Heart right ventricle (tissue), 16 donors: ENCODE data around the gene ASB5. TPM values are rescaled to one million over a fixed set of nuclear protein-coding genes. Genes with fewer than 3 reads are reported as not detected.

Source experiments
- ATAC-seq, 8 donors: fragments of 200-7000 bp; cut with Tn5 transposase; one replicate each; pipeline ENCODE4 v1.9.1; 2020; ENCODE audit warnings: mild to moderate bottlenecking in 8 of 8, moderate library complexity in 8 of 8, moderate number of reproducible peaks in 1 of 8
- DNase-seq, 2 donors: peaks; one replicate each; pipeline ENCODE4 v3.0.0-alpha.2; 2020
- H3K27ac ChIP-seq, 10 donors: fragments of 200-600 bp; sonication (generic) in 2 of 10; one replicate each; pipeline versions ENCODE4 v1.5.0 to v1.8.0; 2020 to 2022; ENCODE audit warnings: mild to moderate bottlenecking in 3 of 10
- H3K27me3 ChIP-seq, 7 donors: fragments of 200-600 bp; one replicate each; pipeline ENCODE4 v1.8.0; 2021 to 2022; ENCODE audit warnings: mild to moderate bottlenecking in 2 of 7
- H3K36me3 ChIP-seq, 9 donors: fragments of 200-600 bp; sonication (generic) in 1 of 9; one replicate each; pipeline versions ENCODE4 v1.5.0 to v1.8.0; 2020 to 2022; ENCODE audit warnings: mild to moderate bottlenecking in 2 of 9
- H3K4me1 ChIP-seq, 9 donors: fragments of 200-600 bp; sonication (generic) in 1 of 9; one replicate each; pipeline versions ENCODE4 v1.5.0 to v1.8.0; 2020 to 2022; ENCODE audit warnings: mild to moderate bottlenecking in 4 of 9
- H3K4me3 ChIP-seq, 10 donors: fragments of 200-600 bp; sonication (generic) in 2 of 10; one replicate each; pipeline versions ENCODE4 v1.5.0 to v1.8.0; 2020 to 2022; ENCODE audit warnings: mild to moderate bottlenecking in 7 of 10, moderate library complexity in 2 of 10
- H3K9me3 ChIP-seq, 11 donors: fragments of 200-600 bp in 10 of 11; sonication (generic) in 2 of 11; one replicate each; pipeline versions ENCODE4 v1.5.0 to v1.8.0; 2013 to 2022; ENCODE audit warnings: mild to moderate bottlenecking in 2 of 11, control low read depth in 1 of 11, moderate library complexity in 1 of 11
- CTCF ChIP-seq, 9 donors: fragments of 200-600 bp; sonication (generic) in 2 of 9; IDR thresholded peaks; one replicate each; pipeline versions ENCODE4 v1.5.0 to v1.8.0; 2021 to 2022; ENCODE audit warnings: antibody characterized with exemption in 9 of 9, mild to moderate bottlenecking in 5 of 9, moderate library complexity in 1 of 9
- WGBS, 2 donors: extraction: QIAGEN DNeasy Blood & Tissue Kit; methylation state at CpG; one replicate each; pipeline ENCODE4 v1.1.7; 2013; ENCODE audit warnings: inconsistent platforms in 1 of 2; 5-methylcytosine and 5-hydroxymethylcytosine counted together
- intact Hi-C, 10 donors: fragments of 100-400 bp; cut with DNase I; formaldehyde crosslinking; loops; one replicate each; pipeline versions ENCODE4 v1.11.1 to v1.14.2; 2022
- polyA plus RNA-seq, 2 donors: library from polyadenylated mRNA; stranded (reverse); fragments of 200-250 nt; gene quantifications; one replicate each; pipeline ENCODE4 v1.2.3, GENCODE V29; 2013
- total RNA-seq, 10 donors: library from RNA; stranded (reverse); fragmentation: NEBNext Ultra II Directional in 3 of 10; extraction: Animal tissue kit (Norgen Biotek cat#: 25700) in 3 of 10; gene quantifications; one replicate each; pipeline versions ENCODE4 v1.2.1 to v1.2.4, GENCODE V29; 2021 to 2023
- donor health status: Arrhythmogenic right ventricular cardiomyopathy.
- donor health status: ischemic (EF 13 %, LVEDD 7.1; RV severe dilation, severe dysfunction).
- donor health status: healthy with polysubstance abuse.
- donor health status: DM: no; HTN: yes; CAD: no.
- donor health status: DM: no; HTN: no; CAD: no.
- donor health status: ischemic (EF 25% LVEDD 6.9; RV normal size, moderate dysfunction).
- donor health status: ischemic (EF 25% LVEDD 5.7; RV mildly dilated, moderate dysfunction).
- donor health status: healthy.
- donor health status: DM: yes; HTN: yes; CAD: no.
- donor health status: Ischemic cardiomyopathy.
- donor health status: ischemic (EF 35%, LVEDD 5.7; RV mildly dilated, moderate dysfunction).
- donor health status: nonischemic (EF 11% LVEDD 7.7; RV severe dilation, severe dysfunction).
- donor health status: DM: yes; HTN: yes; CAD: no.
- donor health status: PGD.
- donor health status: ischemic (EF 29% LVEDD 5.4; RV normal size, mild dysfunction).
- donor health status: nonischemic (EF 23%, LVEDD 6.1; RV moderate dilation, normal function).

ASB5 gene
- total and polyA plus RNA-seq, 12 donors, result 0.95 to 6.5 (median 3.8) TPM

DNA sequence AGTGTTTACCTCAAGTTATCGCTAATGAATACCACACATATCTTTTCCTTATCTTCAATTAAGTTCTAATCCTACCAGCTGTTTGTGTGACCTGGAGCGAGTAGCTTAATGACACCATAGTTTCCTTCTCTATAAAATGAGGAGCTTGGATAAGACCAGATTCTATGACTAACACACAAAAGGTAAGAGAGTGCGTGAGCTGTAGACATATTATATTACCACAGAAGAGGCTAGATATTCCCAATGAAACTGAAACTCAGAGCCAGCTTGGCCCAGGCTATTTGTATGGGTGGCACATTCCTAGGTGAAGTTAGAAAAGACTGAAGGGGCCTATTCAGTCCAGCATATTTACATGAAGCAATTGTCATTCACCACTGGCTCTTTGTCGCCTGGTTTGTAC lies 30.2 kb downstream of the ASB5 start:
- no peak for TF ChIP-seq CTCF (IDR thresholded peaks at IDR 0.05)
- ATAC-seq, result peak in 2 of 8 donors; percentile 25 to 33
- H3K4me1 ChIP-seq, result peaks cover 0 to 26% (median 12%) of the 10 kb centered on the region in 9 donors

GRCh38 chr4:176238157-176238610 lies 30.8 kb downstream of the ASB5 start:
- DNase-seq (peak in 1 of 2 donors; percentile 14), ATAC-seq (peak; percentile 74 to 95 (median 85))
- Histone ChIP-seq H3K4me3 (peak overlapping the region in 5 of 10 donors; percentile 3 to 31 (median 24)), H3K9me3 (no peaks in the 10 kb centered on the region), H3K36me3 (no peaks in the 10 kb centered on the region), H3K4me1 (peaks cover 0 to 26% (median 12%) of the 10 kb centered on the region in 9 donors), H3K27me3 (no peaks in the 10 kb centered on the region), H3K27ac (peak overlapping the region; percentile 63 to 92 (median 84))
- no peak for TF ChIP-seq CTCF (IDR thresholded peaks at IDR 0.05)
- intact Hi-C loops, result loop anchor here in 3 of 10 donors (2.0 to 5.0 kb wide), 3 partner anchors 34 to 43 kb away; partner anchors contain the start of gene SPATA4 (in 2 of the 3)
- 7 to 24% methylated on average over 7 of the region's 7 CpGs for WGBS, 2 donors

More for the DNA sequence above, 30.2 kb downstream of the ASB5 start:
- H3K36me3 ChIP-seq, result no peaks in the 10 kb centered on the region
- no peak for DNase-seq
- H3K27me3 ChIP-seq, result no peaks in the 10 kb centered on the region
- peak overlapping the region in 9 of 10 donors; percentile 63 to 92 (median 86) for H3K27ac ChIP-seq
- no peaks in the 10 kb centered on the region for H3K9me3 ChIP-seq
- intact Hi-C loops, result loop anchor here in 3 of 10 donors (2.0 to 5.0 kb wide), 3 partner anchors 33 to 44 kb away; partner anchors contain the start of gene SPATA4 (in 2 of the 3)
- 43 to 55% methylated on average over 4 of the region's 4 CpGs for WGBS, 2 donors
- no peak overlapping the region for H3K4me3 ChIP-seq

DNA sequence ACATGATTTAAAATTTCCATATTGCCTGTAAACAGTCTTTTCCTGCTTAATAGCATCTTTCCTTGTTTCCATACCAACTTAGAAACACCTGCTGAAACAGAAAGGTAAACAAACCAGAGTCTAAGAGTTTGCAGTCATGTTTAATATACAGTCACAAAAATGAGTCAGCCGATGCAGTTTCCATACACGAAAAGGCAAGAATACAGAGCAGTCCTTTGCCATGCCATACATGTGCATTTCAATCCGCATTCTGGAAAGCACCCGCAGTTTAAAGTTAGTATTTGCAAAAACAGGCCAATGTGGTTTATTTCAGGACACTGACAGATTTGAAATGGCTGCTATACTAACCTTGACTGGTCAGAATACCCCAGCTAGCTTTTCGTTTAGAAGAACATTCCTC lies 32.1 kb downstream of the ASB5 start:
- H3K4me1 ChIP-seq, result peaks cover 0 to 26% (median 12%) of the 10 kb centered on the region in 9 donors
- peak in 1 of 8 donors; percentile 21 for ATAC-seq
- TF ChIP-seq CTCF (IDR thresholded peaks at IDR 0.05), result no peak
- no peaks in the 10 kb centered on the region for H3K36me3 ChIP-seq
- DNase-seq, result no peak
- WGBS, 2 donors, result 36 to 41% methylated on average over 5 of the region's 5 CpGs
- H3K9me3 ChIP-seq, result no peaks in the 10 kb centered on the region
- intact Hi-C loops, result loop anchor here in 2 of 10 donors (2.0 to 5.0 kb wide), 3 partner anchors 35 to 40 kb away; partner anchors contain the start of gene SPATA4 (in 1 of the 2)
- no peaks in the 10 kb centered on the region for H3K27me3 ChIP-seq
- H3K27ac ChIP-seq, result peak overlapping the region; percentile 63 to 92 (median 84)
- H3K4me3 ChIP-seq, result peak overlapping the region in 6 of 10 donors; percentile 3 to 31 (median 10)

DNA sequence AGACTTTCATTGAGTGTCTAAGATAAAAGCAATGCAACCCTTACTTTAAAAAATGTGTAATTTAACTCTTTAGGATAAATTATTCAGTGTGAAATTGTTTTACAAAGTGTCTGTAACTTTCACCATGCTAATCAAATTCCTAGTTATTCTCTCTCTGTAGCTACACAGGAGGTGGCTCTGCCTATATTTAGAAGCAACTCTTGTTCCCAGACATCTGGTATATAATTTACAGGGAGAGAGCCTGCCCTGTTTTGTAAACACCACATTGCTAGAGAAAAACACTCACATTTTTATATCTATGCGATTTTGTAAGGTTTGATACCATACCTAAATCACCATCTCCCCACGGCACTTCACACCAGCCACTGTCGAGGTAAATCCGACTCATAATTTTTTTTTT lies 38.2 kb downstream of the ASB5 start:
- TF ChIP-seq CTCF (IDR thresholded peaks at IDR 0.05), result no peak
- ATAC-seq (peak; percentile 64 to 91 (median 77)), DNase-seq (no peak)
- H3K4me1 ChIP-seq, result peaks cover 0 to 32% (median 18%) of the 10 kb centered on the region in 9 donors
- no peaks in the 10 kb centered on the region for H3K9me3 ChIP-seq
- H3K4me3 ChIP-seq, result peak overlapping the region in 6 of 10 donors; percentile 8 to 28 (median 20)
- H3K36me3 ChIP-seq, result no peaks in the 10 kb centered on the region
- intact Hi-C loops, result loop anchor here in 2 of 10 donors (2.0 to 5.0 kb wide), 2 partner anchors 34 to 36 kb away; partner anchors contain the start of gene SPATA4 (in 2 of the 2)
- no peaks in the 10 kb centered on the region for H3K27me3 ChIP-seq
- 8 to 22% methylated on average over 4 of the region's 4 CpGs for WGBS, 2 donors
- peak overlapping the region in 9 of 10 donors; percentile 24 to 75 (median 61) for H3K27ac ChIP-seq
